GM21529 (cell line): ENCODE results near the gene DHX8.

Experiments used
- ATAC-seq: cut with Tn5 transposase; IDR thresholded peaks from one replicate; pipeline ENCODE4 v1.9.1; 2021; ENCODE audit not compliant: unreplicated experiment

DHX8 gene

DNA sequence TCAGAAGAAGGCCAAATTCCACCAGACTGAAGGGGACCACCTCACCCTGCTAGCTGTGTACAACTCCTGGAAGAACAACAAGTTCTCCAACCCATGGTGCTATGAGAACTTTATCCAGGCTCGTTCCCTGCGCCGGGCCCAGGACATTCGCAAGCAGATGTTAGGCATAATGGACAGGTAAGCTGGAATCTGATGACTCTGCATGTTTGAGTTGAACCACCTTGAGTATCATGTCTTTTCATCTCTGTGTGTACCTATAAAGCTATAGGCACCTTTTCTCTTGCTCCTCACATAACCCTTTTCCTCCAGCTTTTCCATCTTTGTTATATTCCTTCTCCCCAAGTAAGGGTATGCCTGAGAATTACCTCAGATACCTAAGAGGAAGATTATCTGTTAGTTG lies 37.6 kb downstream of the DHX8 start:
- no peak for ATAC-seq

DNA sequence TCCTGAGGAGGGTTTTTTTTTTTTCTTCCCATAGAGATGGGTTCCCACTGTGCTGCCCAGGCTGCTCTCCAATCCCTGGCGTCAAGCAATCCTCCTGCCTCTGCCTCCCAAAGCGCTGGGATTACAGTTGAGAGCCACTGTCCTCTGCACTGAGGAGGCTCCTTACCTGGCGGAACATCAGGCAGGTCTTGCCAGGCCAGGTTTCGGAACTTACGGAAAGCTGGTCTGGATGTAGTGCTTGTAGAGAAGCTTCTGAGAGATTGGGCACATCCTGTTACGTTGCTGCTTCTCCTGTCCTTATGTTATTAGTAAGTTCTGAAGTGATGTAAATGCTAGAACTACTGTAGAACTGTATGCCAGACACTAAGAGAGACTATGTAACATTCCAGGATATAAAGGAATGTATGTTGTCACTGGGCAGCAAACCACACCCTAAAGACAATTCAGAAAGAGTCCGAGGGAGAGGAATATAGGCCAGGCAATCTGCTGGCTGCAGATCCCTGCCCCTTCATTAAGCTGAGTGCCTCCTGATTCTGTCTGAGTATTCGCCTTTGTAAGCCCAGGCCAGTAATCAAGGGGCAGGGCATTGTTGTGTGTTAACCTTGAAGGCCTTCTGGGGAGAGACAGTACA lies 41.3 kb downstream of the DHX8 start:
- no peak for ATAC-seq

DNA sequence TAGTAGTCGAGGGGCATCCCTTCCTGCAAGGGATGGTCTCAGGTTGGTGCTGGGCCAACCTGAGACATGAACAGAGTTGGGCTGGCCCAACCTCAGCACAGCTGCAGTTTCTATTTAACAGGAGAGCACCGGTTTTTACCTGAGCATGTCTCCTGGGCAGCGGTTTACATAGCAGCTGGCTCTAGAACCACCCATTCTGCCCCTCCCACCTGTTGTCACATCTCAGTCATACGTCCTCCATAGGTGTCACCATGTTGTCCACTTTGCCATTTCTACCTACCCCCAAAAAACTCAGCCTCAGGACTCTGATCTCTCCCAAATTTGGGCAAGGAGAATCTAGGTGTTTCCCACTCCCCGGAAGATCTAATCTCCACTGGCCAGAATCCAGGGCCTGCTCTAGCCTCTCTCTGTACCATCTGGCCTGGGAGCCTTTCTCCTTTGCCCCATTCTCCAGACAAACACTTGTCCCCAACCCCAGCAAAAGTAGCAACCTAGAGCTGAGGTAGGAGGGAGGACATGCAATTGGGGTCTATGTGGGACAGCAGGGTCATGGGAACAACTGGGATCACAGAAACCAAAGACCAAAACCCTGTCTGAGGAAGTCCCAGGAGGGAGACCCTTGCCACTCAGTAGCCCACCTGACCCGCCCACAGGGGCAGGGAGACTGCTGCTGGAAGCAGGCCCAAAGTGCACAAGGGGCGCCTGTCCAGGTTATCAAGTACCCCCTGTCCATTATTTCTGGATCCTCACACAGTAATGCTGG lies 43.3 kb downstream of the DHX8 start:
- ATAC-seq: no peak

DNA sequence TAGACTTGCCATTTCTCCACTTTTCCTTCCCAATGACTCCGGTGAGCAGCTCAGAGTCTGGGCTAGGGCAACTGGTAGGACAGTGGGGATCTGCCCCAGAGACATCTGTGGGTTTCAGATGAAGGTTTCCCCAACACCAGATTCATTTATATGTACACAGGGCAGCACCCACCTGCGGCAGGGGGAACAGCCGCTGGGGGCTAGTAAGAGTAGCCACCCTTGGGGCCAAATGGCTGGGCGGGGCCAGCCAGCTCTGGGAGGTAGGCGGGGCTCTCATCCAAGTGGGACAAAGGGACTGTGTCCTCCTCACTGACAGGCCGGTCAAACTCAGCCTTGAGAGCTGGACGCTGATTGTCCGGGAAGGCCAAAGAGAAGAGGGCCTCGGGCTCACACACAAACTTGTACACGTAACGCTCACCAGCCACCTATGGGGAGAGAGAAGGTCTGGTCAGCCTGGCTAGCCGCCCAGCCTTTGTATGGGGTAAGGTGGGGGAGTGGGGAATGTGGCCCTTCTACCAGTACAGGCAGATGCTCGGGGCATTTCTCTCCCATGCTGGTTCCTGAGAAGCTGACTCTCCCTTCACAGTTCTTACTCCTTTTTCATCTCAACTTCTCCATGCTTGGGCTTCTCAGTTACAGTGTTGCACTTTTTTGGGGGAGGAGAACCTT lies 44.7 kb downstream of the DHX8 start:
- no peak for ATAC-seq

DNA sequence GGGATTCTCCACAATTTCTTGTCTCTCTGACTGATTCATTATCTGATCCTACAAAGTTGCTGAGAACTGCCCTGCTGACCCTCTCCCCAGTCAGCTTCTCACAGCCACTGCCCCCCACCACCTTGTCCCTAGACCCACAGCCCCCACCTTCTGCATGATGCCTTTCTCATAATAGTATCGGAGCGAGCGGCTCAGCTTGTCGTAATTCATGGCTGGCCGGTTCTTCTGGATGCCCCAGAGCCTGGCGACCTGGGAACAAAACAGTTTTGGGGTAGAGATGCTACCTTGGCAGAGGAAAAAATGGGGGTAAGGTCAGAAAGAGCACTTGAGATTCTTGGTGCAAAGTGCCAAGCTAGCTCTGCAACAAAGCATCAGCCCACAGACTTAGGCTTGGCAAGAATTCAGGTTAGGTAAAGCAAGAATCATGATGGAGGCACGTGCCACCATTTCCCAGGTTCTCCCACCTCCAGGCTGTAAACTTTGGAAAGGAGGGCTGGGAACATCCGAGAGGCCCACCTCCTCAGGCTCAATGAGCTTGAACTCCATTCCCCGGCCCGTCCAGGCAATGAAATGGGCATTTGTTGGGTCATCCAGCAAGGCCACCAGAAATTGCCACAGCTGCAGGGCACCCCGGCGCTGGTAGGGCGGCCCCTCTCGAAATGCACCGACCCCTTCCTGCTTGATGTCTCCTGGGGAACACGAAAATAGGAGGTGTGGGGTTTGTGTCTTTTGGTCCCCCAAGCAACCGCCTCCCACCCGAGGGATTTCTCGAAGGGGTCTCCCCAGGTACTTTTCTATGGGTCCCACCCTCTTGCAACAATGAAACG lies 45.4 kb downstream of the DHX8 start:
- no peak for ATAC-seq

DNA sequence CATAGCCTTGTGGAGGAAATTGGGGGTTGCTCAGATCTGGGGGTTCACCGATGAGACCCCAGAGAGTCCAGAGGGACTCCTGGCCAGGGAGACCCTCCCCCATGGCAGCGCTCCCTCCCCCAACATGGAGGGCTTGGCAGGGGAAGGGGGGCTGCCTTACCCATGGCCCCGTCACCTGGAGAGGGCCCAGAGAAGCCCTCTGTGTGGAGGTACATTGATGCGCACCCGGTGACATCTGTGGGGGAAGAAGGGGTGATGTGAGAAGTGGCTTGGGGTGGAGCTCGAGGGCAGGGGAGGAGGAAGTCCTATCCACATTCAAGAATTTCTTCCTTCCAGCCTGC lies 46.1 kb downstream of the DHX8 start:
- ATAC-seq: no peak

DNA sequence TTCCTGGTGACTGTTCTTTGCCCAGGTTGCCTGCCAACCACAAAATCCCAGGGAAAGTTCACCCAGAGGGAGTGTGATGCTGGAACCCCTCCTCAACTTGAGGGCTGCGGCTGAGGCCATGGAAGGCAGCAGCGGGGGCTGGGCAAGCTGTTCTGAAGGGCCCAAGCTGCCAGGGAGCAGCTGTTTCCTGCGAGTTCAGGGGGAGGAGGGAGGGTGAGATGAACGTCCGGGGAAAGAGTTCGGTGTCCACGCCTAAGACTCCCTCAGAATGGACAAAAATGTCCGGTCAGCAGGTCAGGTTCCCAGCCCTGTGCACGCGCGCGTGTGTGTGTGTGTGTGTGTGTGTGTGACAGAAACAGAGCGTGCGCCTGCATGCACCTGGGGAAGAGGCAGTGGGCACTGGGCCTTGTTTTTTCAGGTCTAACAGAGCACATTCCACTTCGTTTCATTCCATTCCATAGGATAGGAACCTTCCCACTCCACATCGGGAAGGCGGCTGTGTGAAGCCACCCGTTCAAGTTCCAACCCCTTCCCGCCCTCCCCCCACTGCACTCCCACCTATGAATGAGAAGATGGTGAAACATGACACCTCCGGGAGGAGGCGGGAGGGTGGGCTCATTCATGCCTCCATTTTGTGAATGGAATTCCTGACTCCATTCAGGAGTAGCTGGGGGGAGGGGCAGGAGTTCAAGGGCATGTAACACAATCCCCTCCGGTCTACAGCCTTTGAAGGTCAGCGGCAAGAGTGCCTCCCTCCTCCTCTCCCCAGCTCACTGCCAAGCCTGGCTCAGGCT lies 46.7 kb downstream of the DHX8 start:
- ATAC-seq: no peak

DNA sequence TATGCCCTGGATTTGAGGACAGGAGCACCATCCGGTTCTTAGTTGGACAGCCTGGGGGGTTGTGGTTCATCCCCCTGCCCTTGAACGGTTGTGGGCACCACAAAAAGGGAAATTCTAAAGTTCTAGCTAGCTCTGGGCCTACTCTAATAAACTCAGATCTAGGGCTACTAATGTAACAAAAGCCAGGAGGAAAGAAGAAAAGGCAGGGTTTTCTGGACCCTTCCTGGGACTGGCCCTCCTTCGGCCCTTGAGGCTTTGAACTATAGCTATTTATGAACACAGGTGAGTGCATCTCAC lies 47.3 kb downstream of the DHX8 start:
- no peak for ATAC-seq

DNA sequence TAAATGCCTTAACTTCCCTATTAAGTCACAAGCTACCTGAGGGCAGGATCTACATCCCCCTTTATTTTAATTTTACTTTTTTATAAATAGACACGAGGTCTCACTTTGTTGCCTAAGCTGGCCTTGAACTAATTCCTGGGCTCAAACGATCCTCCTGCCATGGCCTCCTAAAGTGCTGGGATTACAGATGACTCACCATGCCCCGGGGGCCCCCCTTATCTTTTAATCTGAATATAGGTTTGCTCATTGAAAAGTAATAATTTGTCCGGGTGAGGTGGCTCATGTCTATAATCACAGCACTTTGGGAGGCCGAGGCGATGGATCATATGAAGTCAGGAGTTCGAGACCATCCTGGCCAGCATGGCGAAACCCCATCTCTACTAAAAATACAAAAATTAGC lies 48.2 kb downstream of the DHX8 start:
- ATAC-seq: no peak

DNA sequence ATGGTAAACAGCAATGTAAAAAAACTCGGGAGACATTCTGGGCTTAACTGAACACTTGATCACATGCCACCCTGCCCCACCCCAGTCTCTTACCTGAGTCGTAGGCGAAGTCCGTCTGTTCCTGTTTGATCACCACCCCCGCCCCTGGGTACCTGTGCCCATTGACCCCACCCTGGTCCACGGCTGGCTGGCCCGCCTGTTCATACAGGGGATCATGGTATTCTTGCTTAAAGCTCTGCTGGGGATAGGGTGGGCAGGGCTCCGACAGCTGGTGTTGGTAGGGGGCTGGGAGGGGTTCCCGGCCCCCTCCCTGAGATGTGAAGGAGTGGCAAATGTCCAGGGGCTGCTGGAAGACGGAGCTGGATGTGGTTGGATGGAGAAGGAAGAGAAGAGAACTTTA lies 48.8 kb downstream of the DHX8 start:
- ATAC-seq: no peak

DNA sequence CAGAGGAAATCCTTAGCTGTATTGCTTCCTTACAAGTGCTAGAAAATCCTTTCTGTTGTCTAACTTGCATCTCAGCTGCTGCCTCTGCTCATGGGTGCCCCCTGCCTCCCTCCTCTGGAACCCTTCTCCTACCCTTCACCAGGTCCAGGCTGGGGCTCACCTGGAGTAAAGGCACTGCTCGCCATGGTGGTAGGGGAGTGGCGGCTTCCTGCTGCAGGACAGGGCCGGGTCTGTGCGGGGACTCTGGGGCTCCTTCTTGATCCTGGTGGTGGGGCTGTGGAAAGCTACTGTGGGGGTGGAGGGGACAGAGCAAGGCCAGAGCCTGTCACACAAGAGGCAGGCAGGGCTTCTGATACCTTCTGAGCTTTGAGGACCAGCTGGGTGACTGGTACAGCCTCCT lies 49.9 kb downstream of the DHX8 start:
- no peak for ATAC-seq

DNA sequence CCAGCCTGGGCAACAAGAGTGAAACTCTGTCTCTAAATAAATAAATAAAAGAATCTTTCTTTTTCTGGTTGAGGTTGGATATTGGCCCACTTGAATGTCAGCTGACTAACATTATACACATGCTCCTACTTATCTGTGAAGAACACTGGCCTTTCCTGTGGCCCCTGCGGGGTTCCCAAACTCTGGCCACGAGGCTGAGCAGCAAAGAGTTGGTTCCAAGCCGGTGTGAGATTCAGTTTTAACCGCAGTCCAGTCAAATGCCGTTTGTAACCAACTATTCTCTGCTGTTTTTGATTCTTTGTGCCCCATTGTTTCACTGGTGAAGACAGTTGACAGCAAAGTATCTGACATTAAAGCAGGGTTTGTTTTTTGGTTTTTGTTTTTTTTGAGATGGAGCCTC lies 51.1 kb downstream of the DHX8 start:
- no peak for ATAC-seq

DNA sequence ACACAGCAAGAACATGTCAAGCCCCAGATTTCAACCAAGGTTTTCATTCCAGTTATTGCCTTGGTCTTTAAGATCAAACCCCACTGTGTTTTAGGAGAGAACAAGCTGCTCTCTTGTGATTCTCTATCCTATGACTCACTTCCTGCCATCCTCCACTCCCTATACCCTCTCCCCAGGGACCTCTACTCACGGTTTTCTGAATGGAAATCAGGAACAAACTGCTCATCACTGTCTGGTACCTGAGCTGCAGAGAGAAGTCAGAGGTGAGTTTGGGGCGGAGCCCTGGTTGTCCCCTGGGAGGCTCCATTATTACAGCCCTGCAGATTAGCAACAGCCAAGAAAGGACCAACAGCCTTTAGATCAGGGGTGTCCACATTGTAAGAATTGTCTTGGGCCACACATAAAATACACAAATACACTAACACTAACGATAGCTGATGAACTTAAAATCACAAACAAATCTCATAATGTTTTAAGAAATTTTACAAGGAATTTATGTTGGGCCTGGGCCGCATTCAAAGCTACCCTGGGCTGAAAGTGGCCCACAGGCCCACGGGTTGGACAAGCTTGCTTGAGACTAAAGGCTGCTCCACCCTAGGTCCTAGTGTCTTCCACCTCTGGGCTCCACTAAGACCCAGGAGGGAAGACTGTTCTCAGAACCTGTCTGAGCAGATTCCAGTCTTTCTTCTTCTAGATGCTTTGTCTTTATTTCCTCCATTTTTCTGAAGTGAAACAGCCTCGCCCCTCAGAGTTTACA lies 52.6 kb downstream of the DHX8 start:
- ATAC-seq: no peak

DNA sequence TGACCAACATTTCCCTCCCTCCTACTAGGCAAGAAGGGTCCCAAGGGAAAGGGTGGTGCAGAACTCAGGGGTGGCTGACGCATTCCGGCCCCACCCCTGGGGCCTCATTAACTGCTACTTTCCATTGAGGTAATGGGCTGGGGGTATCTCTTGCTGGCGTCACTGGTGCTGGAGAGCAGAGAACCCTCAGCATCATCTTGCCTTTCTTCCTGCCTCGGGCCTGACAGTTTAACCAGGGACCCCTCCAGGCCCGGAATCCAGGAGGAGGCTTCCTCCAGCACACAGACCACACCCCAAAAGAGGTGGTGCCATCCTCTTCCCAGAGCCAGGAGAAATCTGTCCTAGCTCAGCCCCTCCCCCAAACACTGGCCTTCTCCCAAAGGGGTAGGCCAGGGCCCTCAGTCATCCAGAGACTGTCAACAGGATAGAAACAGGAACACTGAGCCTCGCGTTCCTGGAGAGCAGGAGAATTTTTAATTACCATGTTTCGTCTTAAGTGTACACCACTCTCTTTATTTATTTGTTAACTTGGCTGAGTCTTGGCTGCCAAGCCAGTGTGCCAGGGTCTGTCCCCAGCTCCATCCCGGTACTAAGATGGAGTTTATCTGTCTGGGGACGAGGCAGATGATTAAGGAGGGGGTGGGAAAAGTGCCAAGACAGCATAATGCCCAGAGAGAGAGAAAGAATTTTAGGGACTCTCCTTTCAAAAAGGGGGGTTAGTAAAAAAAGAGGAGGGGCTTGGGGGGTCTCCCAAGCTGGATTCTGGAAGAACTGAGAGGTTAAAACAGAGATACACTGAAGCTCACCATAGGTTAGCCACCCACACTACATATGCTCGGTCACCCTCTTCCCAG lies 57.3 kb downstream of the DHX8 start:
- ATAC-seq: no peak

DNA sequence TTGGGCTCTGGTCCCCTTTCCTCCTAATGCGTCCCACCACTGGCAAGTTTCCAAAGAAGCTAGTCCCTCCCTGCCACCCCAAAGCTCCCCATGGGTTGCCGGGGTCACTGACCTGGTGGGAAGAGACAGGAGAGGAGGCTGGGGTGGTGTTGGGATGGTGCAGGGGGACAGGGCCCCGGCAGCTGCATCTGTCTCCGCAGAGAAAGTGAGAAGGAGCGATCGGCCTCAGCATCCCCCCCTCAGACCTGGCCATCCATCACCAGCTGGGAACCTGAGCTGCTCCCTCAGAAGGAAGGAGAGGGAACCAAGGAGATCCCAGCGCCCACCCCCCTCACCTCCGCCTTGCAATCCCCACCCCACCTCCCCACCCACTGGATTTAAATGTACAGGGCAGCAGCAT lies 59.1 kb downstream of the DHX8 start:
- ATAC-seq: no peak

DNA sequence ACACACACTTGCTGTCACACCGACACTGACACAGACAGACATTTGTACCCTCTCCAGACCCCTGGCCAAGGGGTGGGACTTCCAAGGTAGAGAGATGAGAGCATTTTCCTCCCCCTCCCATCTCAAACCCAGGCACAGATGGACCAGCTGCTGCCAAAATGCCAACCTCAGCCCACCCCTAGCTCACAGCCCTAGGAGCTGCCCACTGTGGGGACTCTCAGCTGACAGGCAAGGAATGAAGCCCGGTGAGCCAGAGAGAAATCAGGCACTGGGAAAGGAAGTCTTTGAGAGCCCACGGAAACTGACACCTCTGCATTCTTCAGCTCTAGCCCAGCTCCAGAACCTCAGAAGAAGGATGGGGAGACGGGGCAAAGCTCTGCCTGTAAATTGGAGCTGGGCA lies 59.5 kb downstream of the DHX8 start:
- ATAC-seq: no peak

DNA sequence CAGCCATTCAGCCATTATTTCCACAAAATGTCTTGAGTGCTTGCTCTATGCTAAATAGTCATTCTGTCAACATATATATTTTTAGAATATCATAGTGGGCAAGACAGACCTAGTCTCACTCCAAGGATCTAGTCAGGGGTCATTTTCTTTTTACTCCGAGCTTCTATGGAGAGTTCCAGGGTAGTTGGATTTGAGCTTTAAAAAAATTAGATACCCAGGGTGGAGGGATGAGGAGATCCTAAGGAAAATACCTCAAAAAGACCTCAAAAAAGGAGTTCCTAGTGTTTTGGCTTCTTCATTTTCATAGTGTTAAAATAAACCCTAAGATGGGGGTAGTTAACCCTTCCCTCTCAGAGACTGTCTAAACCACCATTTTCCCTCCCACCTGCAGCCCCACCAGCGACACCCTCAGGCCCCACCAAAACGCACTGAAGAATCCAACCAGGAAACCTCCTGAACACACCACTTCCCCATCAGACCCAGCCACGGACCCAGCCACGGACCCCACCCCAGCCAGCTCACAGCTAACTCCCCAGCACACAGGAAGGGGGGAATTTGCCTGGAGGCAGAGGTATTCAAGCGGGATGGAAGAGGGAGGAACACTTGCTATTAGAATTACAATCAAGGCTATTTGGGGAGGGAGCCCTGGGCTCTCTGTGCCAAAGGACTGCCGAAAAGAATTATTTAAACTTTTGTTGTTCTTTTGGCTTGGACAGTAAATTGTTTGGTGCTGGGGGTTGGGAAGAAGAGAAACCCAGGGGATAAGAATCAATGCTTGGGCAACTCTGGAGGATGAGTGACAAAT lies 60.2 kb downstream of the DHX8 start:
- ATAC-seq: no peak

DNA sequence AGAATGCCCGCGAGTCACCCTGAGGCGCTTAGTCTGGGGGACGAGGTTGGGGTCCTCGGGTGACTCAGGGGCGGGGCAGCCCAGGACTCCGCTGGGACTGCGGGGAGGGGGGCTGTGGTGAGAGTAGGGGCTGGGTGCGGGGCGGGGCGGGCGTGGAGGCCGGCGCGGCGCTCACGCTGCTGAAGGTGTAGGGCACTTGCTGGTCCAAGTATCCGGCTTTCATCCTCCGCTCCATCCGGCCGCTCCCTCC lies 61.5 kb downstream of the DHX8 start:
- ATAC-seq: no peak
